H1 (cell line): ENCODE results near the gene UPF3A. TPM values are rescaled to one million over a fixed set of nuclear protein-coding genes. Genes with fewer than 3 reads are reported as not detected.

Source experiments
- CHD1 ChIP-seq: IDR thresholded peaks from 2 replicates; pipeline ENCODE4 v1.6.1; 2012; ENCODE audit warnings: low read depth, low read length, improper control_type of control experiment
- JUND ChIP-seq: IDR thresholded peaks from 2 replicates; pipeline ENCODE4 v1.6.1; 2011; ENCODE audit warnings: mild to moderate bottlenecking, improper control_type of control experiment, low read length
- MAX ChIP-seq: IDR thresholded peaks from 2 replicates; pipeline ENCODE4 v1.6.1; 2012; ENCODE audit warnings: inconsistent platforms
- polyA plus RNA-seq, 7 experiments: library from polyadenylated mRNA; depleted of rRNA in 3 of 7; stranded (reverse) in 5 of 7; unstranded in 2 of 7; fragments of >200 nt in 5 of 7; fragments of 200-250 nt in 2 of 7; gene quantifications; 1 replicate in 5 of 7; 2 replicates in 1 of 7; 4 replicates in 1 of 7; pipeline versions ENCODE4 v1.2.1 to v1.2.3, GENCODE V29; 2011 to 2013; ENCODE audit warnings: missing spikeins in 2 of 7, mixed read lengths in 2 of 7
- total RNA-seq: library from RNA; stranded (reverse); fragmentation: NEBNext Ultra II Directional; extraction: Animal tissue kit (Norgen Biotek cat#: 25700); gene quantifications from 2 replicates; pipeline ENCODE4 v1.2.1, GENCODE V29; 2021

Gene UPF3A
- total and polyA plus RNA-seq, 2 of the 8 experiments (the other 6 are each of a cell fraction or from before 2014, with no cell fraction given): 47.1 to 58.2 TPM

GRCh38 chr13:114259374-114259773 is 22.0 kb upstream of the UPF3A start (continued):
- TF ChIP-seq CHD1 (no peak), JUND (no peak), MAX (no peak)
